Parietal lobe (tissue), 2 donors: ENCODE data around the gene HS6ST1. TPM values are rescaled to one million over a fixed set of nuclear protein-coding genes. Genes with fewer than 3 reads are reported as not detected.

Experiments used
- small RNA-seq: library from RNA; depleted of rRNA; stranded (forward); fragments of <200 nt; gene quantifications from one replicate; pipeline ENCODE3, GENCODE V24; 2014; ENCODE audit warnings: low replicate concordance
- total RNA-seq: library from RNA; depleted of rRNA; stranded (reverse); fragments of >200 nt; gene quantifications from one replicate; pipeline ENCODE4 v1.2.3, GENCODE V29; 2014

Gene HS6ST1, protein sequence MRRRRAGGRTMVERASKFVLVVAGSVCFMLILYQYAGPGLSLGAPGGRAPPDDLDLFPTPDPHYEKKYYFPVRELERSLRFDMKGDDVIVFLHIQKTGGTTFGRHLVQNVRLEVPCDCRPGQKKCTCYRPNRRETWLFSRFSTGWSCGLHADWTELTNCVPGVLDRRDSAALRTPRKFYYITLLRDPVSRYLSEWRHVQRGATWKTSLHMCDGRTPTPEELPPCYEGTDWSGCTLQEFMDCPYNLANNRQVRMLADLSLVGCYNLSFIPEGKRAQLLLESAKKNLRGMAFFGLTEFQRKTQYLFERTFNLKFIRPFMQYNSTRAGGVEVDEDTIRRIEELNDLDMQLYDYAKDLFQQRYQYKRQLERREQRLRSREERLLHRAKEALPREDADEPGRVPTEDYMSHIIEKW
- total RNA-seq = 81.7 TPM

DNA sequence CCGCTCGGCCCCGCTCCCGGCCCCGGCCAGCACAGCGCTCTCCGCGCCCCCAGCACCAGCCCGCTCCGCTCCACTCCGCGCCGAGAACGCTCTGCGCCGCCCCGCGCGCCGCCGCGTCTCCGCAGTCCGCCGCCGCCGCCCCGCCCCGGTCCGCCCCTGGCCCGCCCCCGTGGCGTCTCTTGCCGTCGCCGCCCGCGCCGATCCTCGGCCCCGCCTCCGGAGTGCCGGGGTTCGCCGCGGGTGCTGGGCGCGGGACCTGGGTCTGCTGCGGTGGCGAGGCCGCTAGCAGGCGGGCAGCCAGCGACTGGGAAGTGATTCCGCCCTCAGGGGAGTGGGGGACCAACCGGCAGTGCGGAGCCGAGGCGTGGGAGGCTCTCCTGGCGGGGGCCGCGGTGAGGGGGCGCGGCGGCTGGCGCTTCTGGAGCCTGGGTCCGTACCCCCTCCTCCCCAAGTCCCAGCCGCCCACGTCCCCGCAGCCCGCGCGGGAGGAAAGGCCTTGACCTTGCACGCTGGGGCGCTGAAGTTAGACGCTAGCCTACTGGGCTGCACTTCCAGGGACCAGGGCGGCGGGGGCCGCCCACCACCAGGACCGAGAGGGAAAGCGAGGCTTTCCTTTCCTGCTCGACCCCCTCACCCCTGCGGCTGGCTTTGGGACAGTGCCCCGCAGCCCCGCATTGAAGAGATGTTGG is at the start of gene HS6ST1:
Gene HS6ST1, minus strand, starts transcription at position 93 of the 689 bp plus-strand sequence. CDS start 305 bp downstream, outside the sequence.

Small RNA genes within 50 kb of the gene (small RNA-seq; reads per million reads assigned to genes)
- not detected for gene RF00019

Other genes with a start within 250 kb of the HS6ST1 start
- 60.1 TPM for gene UGGT1, start 227.7 kb downstream of the HS6ST1 start, total RNA-seq